GM19099 (cell line): Measurements from ENCODE around the gene AMZ2.

Experiments used
- POLR2A ChIP-seq: IDR thresholded peaks from 3 replicates; pipeline ENCODE4 v1.6.1; 2011; ENCODE audit warnings: low read depth; ENCODE audit not compliant: insufficient read length; ENCODE audit errors: extremely low read depth

Gene AMZ2

GRCh38 chr17:68273722-68274121, 25.9 kb downstream of the AMZ2 start:
- TF ChIP-seq POLR2A = no peak

GRCh38 chr17:68277807-68278206, 30.0 kb downstream of the AMZ2 start:
- TF ChIP-seq POLR2A = no peak

GRCh38 chr17:68288375-68288774, 40.5 kb downstream of the AMZ2 start:
- peak; percentile 25 for TF ChIP-seq POLR2A

GRCh38 chr17:68288804-68289203, 41.0 kb downstream of the AMZ2 start:
- no peak for TF ChIP-seq POLR2A

- no peak for TF ChIP-seq POLR2A
Observed at GRCh38 chr17:68289473-68289872, 41.6 kb downstream of the AMZ2 start.

GRCh38 chr17:68289936-68290267, 42.1 kb downstream of the AMZ2 start:
- peak; percentile 16 for TF ChIP-seq POLR2A

GRCh38 chr17:68290268-68290954, 42.6 kb downstream of the AMZ2 start:
- peak; percentile 5 for TF ChIP-seq POLR2A

GRCh38 chr17:68290955-68291835, 43.4 kb downstream of the AMZ2 start, which contains the start of the genes ARSG and SLC16A6:
TSS of gene ARSG (plus strand) at chr17:68291495. CDS start at chr17:68307494, 15,999 bp downstream.
TSS of gene SLC16A6 (minus strand) at chr17:68291127. CDS start at chr17:68278320, 12,807 bp downstream.
- peak; percentile 78 for TF ChIP-seq POLR2A

GRCh38 chr17:68291836-68292688, 44.2 kb downstream of the AMZ2 start:
- TF ChIP-seq POLR2A = peak; percentile 93

GRCh38 chr17:68292689-68293040, 44.8 kb downstream of the AMZ2 start:
- no peak for TF ChIP-seq POLR2A

GRCh38 chr17:68293490-68294195, 45.8 kb downstream of the AMZ2 start:
- no peak for TF ChIP-seq POLR2A

- no peak for TF ChIP-seq POLR2A
Observed at GRCh38 chr17:68294196-68294555, 46.3 kb downstream of the AMZ2 start.

- TF ChIP-seq POLR2A = no peak
Observed at GRCh38 chr17:68294617-68295016, 46.8 kb downstream of the AMZ2 start.

GRCh38 chr17:68295086-68295485, 47.2 kb downstream of the AMZ2 start:
- no peak for TF ChIP-seq POLR2A
